Fibroblast of pulmonary artery (primary cell): ENCODE results near the gene CDC16.
"Not testable (repeated sequence)": the region's sequence is repeated elsewhere in the genome, so short reads cannot be mapped to it uniquely, and the experiment has no call there.

ENCODE experiments used
- DNase-seq: peaks from one replicate; pipeline ENCODE4 v3.0.0-alpha.2; 2010; ENCODE audit warnings: low read depth
- H3K4me3 ChIP-seq: replicated peaks from 2 replicates; pipeline ENCODE4 v1.5.1; 2011; ENCODE audit warnings: low read depth, mild to moderate bottlenecking, control low read depth, low read length, moderate library complexity
- TF ChIP-seq, protein P1 (sequence below): IDR thresholded peaks from 2 replicates; pipeline ENCODE4 v1.5.1; 2011; ENCODE audit warnings: mild to moderate bottlenecking, control low read depth, low read length, inconsistent platforms; ENCODE audit errors: missing control alignments

Gene CDC16

DNA sequence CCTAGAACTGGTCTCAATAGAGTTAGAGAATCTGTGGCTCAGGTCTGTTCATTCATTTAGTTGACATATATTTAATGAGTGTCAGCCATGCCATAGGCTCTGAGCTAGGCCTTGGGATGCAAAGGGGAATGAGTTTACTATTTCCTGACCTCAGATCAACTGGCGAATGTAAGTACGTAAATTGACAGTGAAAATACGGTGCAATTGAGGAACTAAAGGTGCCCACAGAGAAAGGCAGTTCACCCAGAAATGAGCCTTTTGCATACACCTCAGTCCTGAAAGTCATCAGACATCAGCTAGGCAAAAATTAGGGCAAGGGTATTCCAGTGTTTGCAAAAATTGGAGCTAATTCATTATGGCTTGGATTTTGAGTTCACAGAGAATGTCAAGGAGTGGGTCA, 26.1 kb downstream of the CDC16 start:
- no peak overlapping the region for H3K4me3 ChIP-seq
- no peak for DNase-seq
- TF ChIP-seq, protein P1, sequence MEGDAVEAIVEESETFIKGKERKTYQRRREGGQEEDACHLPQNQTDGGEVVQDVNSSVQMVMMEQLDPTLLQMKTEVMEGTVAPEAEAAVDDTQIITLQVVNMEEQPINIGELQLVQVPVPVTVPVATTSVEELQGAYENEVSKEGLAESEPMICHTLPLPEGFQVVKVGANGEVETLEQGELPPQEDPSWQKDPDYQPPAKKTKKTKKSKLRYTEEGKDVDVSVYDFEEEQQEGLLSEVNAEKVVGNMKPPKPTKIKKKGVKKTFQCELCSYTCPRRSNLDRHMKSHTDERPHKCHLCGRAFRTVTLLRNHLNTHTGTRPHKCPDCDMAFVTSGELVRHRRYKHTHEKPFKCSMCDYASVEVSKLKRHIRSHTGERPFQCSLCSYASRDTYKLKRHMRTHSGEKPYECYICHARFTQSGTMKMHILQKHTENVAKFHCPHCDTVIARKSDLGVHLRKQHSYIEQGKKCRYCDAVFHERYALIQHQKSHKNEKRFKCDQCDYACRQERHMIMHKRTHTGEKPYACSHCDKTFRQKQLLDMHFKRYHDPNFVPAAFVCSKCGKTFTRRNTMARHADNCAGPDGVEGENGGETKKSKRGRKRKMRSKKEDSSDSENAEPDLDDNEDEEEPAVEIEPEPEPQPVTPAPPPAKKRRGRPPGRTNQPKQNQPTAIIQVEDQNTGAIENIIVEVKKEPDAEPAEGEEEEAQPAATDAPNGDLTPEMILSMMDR, result no peak

DNA sequence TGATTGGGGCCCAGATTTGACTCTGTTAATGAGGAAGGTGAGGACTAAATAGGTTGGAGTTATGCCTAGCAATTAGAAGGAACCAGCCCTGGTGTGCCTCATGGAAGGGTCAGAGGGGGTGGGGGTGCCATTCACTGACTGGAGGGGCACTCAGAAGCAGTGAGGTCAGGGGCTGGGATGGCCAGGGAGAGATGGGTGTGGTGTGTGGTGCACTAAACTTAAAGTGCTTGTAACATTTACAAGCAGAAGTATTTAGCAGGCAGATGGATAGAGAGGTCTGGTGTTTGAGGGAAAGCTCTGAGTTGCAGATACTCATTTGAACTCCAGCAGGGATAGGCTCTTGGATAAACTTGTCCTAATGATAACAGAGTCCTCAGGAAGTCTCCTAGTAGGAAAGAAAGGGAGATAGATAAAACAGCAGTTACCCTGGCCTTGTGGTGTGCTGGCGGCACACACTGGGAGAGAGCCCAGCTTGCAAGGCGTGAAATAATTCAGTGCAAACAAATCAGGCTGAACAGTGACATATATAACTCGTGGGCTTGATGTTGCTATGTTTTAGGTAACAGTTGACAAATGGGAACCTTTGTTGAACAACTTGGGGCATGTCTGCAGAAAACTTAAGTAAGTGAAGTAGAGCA, 26.8 kb downstream of the CDC16 start:
- TF ChIP-seq, protein P1, result no peak
- DNase-seq, result no peak
- no peak overlapping the region for H3K4me3 ChIP-seq

DNA sequence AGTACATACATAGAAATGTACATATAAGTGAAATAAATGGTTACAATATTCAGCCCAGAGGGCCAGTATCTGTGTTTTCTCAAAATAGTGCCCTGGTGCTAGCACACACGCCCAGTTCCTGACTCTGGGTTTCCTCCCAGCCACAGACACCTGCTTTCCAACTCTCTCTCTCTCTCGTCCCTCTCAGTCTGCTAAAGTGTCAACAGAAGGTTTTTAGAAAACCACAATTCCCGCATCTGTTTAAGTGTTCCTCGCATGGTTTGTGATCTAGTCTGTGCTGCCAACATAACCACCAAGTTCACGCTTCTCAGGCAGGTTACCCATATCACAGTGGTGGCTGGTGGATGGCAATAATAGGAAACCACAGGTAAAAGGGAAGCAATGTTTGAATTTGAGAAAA, 28.9 kb downstream of the CDC16 start:
- TF ChIP-seq, protein P1, result no peak
- no peak overlapping the region for H3K4me3 ChIP-seq
- DNase-seq, result no peak

DNA sequence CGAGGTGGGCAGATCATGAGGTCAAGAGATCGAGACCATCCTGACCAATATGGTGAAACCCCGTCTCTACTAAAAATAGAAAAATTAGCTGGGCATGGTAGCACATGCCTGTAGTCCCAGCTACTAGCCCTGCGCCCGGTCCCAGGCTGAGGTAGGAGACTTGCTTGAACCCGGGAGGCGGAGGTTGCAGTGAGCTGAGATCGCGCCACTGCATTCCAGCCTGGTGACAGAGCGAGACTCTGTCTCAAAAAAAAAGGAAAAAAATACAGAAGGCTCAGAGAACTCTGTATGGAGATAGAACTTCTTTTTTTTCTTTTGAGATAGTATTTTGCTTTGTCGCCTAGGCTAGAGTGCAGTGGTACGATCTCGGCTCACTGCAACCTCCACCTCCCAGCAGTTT, 29.6 kb downstream of the CDC16 start:
- not testable (repeated sequence) for DNase-seq, H3K4me3 ChIP-seq

DNA sequence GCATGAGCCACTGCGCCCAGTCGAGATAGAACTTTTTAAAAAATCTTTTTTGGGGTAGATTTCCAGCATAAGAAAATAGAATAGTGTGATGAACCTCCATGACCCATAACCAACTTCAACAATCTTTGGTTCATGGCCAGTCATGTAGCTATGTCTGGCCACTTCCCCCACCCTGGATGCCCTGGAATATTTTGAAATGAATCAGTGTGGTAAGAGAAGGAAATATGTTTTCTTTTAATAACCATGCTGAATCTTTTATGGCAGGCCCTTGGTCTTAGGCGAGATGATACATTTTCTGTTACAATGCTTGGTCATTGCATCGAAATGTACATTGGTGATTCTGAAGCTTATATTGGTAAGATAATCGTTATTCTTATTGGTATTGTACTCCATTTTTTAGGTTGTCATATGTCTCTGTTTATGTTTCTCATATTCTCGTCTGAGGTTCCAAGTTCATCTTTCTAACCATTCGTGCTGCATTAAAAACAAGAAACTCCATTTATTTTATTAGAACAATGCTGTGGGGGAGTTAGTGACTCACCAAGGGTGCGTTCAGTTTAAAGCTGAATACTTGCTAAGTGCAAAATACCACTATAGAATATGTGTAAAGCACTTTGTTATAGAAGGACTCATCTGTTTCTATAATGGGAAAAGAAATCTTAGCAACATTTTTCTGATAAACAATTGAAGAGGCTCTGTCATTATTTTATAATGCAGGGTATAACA, 30.4 kb downstream of the CDC16 start:
- peak; percentile 44 for DNase-seq
- TF ChIP-seq, protein P1, result no peak
- no peak overlapping the region for H3K4me3 ChIP-seq

DNA sequence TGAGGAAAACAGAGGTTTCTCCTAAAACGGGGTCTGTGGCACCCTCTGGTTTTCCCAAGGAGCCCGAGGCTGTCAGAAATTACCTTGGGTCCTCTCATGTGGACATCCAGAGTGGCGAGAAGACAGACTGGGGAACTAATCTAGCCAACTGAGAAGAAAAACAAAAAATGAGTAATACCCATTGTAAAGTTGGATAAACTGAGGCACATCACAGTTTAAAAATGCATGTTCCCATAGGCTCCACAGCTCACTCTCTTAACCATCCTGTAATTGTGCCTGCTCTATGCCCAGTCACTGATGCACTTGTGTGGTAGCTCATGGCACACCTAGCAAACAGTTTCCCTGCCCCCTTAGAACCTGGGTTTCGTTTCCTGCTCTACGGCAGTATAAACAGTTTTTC, 31.5 kb downstream of the CDC16 start:
- no peak overlapping the region for H3K4me3 ChIP-seq
- TF ChIP-seq, protein P1, result no peak
- no peak for DNase-seq

DNA sequence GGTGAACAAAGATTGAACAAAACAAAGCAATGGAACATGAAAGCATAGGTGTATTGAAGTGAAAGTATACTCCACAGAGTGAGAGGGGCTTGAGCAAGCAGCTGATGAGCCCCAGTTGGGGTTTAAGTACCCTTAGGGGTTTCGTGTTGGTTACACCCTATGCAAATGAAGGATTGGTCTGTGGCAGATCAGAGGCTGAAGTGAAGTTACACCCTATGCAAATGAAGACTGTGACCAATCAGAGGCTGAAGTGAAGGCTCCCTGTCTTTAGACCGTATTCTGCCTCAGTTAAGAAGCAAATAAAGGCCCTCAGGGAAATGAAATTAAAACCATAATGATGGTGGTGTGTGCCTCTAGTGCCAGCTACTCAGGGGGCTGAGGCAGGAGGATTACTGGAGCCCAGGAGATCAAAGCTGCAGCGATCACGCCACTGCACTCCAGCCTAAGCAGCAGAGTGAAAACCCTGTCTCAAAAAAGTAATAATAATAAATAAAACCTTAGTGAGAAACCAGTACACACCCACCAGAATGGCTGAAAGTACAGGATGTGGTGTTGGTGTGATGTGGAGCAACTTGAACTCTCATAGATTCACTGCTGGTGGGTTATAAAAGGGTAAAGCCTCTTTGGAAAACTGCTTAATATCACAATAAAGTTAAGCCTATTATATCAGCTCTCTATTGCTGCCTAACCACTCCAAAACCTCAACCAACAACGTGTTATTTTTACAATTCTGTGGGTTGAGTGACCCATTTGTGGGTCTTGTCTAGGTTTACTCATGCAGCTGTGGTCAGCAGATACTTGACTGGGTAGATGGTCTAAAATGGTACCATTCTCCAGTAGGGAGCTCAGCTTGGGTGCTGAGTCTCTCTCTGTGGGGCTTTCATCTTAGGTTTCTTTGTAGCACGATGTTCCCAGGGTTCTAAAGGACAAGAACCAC, 33.9 kb downstream of the CDC16 start:
- no peak for DNase-seq
- H3K4me3 ChIP-seq, result no peak overlapping the region
- TF ChIP-seq, protein P1, result no peak
